ENCODE data around the gene GUCY2D.
"Not testable (repeated sequence)": the region's sequence is repeated elsewhere in the genome, so short reads cannot be mapped to it uniquely, and the experiment has no call there.

Gene GUCY2D

GRCh38 chr17:8019665-8020650 is 17.5 kb downstream of the GUCY2D start:
- H3K9ac ChIP-seq (ENCODE audit: low read depth, low read length), result no peak overlapping the region
- H3K36me3 ChIP-seq (ENCODE audit: insufficient read depth, low read length), result no peaks in the 10 kb centered on the region
- no peak overlapping the region for H3K27ac ChIP-seq (ENCODE audit: low read depth, low read length)
- no peak overlapping the region for H3K4me3 ChIP-seq (ENCODE audit: low read length)
- H3K9me3 ChIP-seq (ENCODE audit: insufficient read depth, low read depth, low read length), result no peaks in the 10 kb centered on the region
- WGBS, result 94% methylated on average over 16 of the region's 16 CpGs
- H3K27me3 ChIP-seq (ENCODE audit: insufficient read depth, low read length), result peaks cover 20% of the 10 kb centered on the region
- 0 out of 2 replicates have a peak, but pooled peaks cover 5% of the 10 kb centered on the region for H3K4me1 ChIP-seq (ENCODE audit: insufficient read depth, low read length)

GRCh38 chr17:8020776-8021564 is 18.6 kb downstream of the GUCY2D start:
- H3K4me1 ChIP-seq (ENCODE audit: insufficient read depth, low read length), result 0 out of 2 replicates have a peak, but pooled peaks cover 5% of the 10 kb centered on the region
- H3K36me3 ChIP-seq (ENCODE audit: insufficient read depth, low read length), result no peaks in the 10 kb centered on the region
- whole genome bisulfite sequencing, result 96% methylated on average over 8 of the region's 9 CpGs
- no peak overlapping the region for H3K9ac ChIP-seq (ENCODE audit: low read depth, low read length)
- no peaks in the 10 kb centered on the region for H3K9me3 ChIP-seq (ENCODE audit: insufficient read depth, low read depth, low read length)
- H3K4me3 ChIP-seq (ENCODE audit: low read length), result no peak overlapping the region
- no peak overlapping the region for H3K27ac ChIP-seq (ENCODE audit: low read depth, low read length)
- peaks cover 10% of the 10 kb centered on the region for H3K27me3 ChIP-seq (ENCODE audit: insufficient read depth, low read length)

- Histone ChIP-seq H3K36me3 (ENCODE audit: insufficient read depth, low read length) (no peaks in the 10 kb centered on the region), H3K4me1 (ENCODE audit: insufficient read depth, low read length) (0 out of 2 replicates have a peak, but pooled peaks cover 5% of the 10 kb centered on the region), H3K27ac (ENCODE audit: low read depth, low read length) (no peak overlapping the region), H3K4me3 (ENCODE audit: low read length) (no peak overlapping the region), H3K9me3 (ENCODE audit: insufficient read depth, low read depth, low read length) (no peaks in the 10 kb centered on the region), H3K27me3 (ENCODE audit: insufficient read depth, low read length) (peaks cover 3% of the 10 kb centered on the region; the same call in 1 of the 2 replicates), H3K9ac (ENCODE audit: low read depth, low read length) (no peak overlapping the region)
- 95% methylated on average over 13 of the region's 13 CpGs for WGBS
Measured at GRCh38 chr17:8021565-8022359, 19.3 kb downstream of the GUCY2D start.

- WGBS, result 82% methylated on average over 4 of the region's 4 CpGs
Measured at GRCh38 chr17:8022360-8023003, 20.1 kb downstream of the GUCY2D start.

GRCh38 chr17:8024161-8024560 is 21.7 kb downstream of the GUCY2D start:
- H3K4me3 ChIP-seq (ENCODE audit: low read length); H3K9ac ChIP-seq (ENCODE audit: low read depth, low read length); H3K27ac ChIP-seq (ENCODE audit: low read depth, low read length); H3K36me3 ChIP-seq (ENCODE audit: insufficient read depth, low read length); H3K27me3 ChIP-seq (ENCODE audit: insufficient read depth, low read length); H3K4me1 ChIP-seq (ENCODE audit: insufficient read depth, low read length); H3K9me3 ChIP-seq (ENCODE audit: insufficient read depth, low read depth, low read length): not testable (repeated sequence)
- 90% methylated on average over 5 of the region's 6 CpGs for WGBS

More at GRCh38 chr17:8022360-8023003, 20.1 kb downstream of the GUCY2D start:
- 0 out of 2 replicates have a peak, but pooled peaks cover 5% of the 10 kb centered on the region for H3K4me1 ChIP-seq (ENCODE audit: insufficient read depth, low read length)
- H3K27ac ChIP-seq (ENCODE audit: low read depth, low read length), result no peak overlapping the region
- H3K36me3 ChIP-seq (ENCODE audit: insufficient read depth, low read length), result no peaks in the 10 kb centered on the region
- H3K4me3 ChIP-seq (ENCODE audit: low read length), result no peak overlapping the region
- no peaks in the 10 kb centered on the region for H3K9me3 ChIP-seq (ENCODE audit: insufficient read depth, low read depth, low read length)
- peaks cover 4% of the 10 kb centered on the region for H3K27me3 ChIP-seq (ENCODE audit: insufficient read depth, low read length)
- H3K9ac ChIP-seq (ENCODE audit: low read depth, low read length), result no peak overlapping the region

- no peak overlapping the region for H3K27ac ChIP-seq (ENCODE audit: low read depth, low read length)
- H3K27me3 ChIP-seq (ENCODE audit: insufficient read depth, low read length), result peaks cover 4% of the 10 kb centered on the region
- H3K4me3 ChIP-seq (ENCODE audit: low read length), result no peak overlapping the region
- no peaks in the 10 kb centered on the region for H3K36me3 ChIP-seq (ENCODE audit: insufficient read depth, low read length)
- 92% methylated on average over 9 of the region's 9 CpGs for WGBS
- H3K9ac ChIP-seq (ENCODE audit: low read depth, low read length), result no peak overlapping the region
- 0 out of 2 replicates have a peak, but pooled peaks cover 5% of the 10 kb centered on the region for H3K4me1 ChIP-seq (ENCODE audit: insufficient read depth, low read length)
- H3K9me3 ChIP-seq (ENCODE audit: insufficient read depth, low read depth, low read length), result no peaks in the 10 kb centered on the region
Measured at GRCh38 chr17:8025176-8025911, 22.9 kb downstream of the GUCY2D start.

GRCh38 chr17:8029121-8029520 is 26.7 kb downstream of the GUCY2D start:
- H3K9ac ChIP-seq (ENCODE audit: low read depth, low read length), result no peak overlapping the region
- H3K4me3 ChIP-seq (ENCODE audit: low read length), result no peak overlapping the region
- no peaks in the 10 kb centered on the region for H3K9me3 ChIP-seq (ENCODE audit: insufficient read depth, low read depth, low read length)
- H3K27ac ChIP-seq (ENCODE audit: low read depth, low read length), result no peak overlapping the region
- 83% methylated on average over 5 of the region's 5 CpGs for WGBS
- no peaks in the 10 kb centered on the region for H3K4me1 ChIP-seq (ENCODE audit: insufficient read depth, low read length)
- no peaks in the 10 kb centered on the region for H3K36me3 ChIP-seq (ENCODE audit: insufficient read depth, low read length)
- peaks cover 4% of the 10 kb centered on the region for H3K27me3 ChIP-seq (ENCODE audit: insufficient read depth, low read length)

- Histone ChIP-seq H3K27me3 (ENCODE audit: insufficient read depth, low read length) (peaks cover 4% of the 10 kb centered on the region), H3K4me3 (ENCODE audit: low read length) (no peak overlapping the region), H3K9ac (ENCODE audit: low read depth, low read length) (no peak overlapping the region), H3K27ac (ENCODE audit: low read depth, low read length) (no peak overlapping the region), H3K9me3 (ENCODE audit: insufficient read depth, low read depth, low read length) (no peaks in the 10 kb centered on the region), H3K36me3 (ENCODE audit: insufficient read depth, low read length) (no peaks in the 10 kb centered on the region), H3K4me1 (ENCODE audit: insufficient read depth, low read length) (no peaks in the 10 kb centered on the region)
- WGBS, result 90% methylated on average over 6 of the region's 6 CpGs
Measured at GRCh38 chr17:8031261-8031661, 28.8 kb downstream of the GUCY2D start.

- Histone ChIP-seq H3K9me3 (ENCODE audit: insufficient read depth, low read depth, low read length) (no peaks in the 10 kb centered on the region), H3K4me3 (ENCODE audit: low read length) (no peak overlapping the region), H3K36me3 (ENCODE audit: insufficient read depth, low read length) (no peaks in the 10 kb centered on the region), H3K27ac (ENCODE audit: low read depth, low read length) (no peak overlapping the region), H3K4me1 (ENCODE audit: insufficient read depth, low read length) (no peaks in the 10 kb centered on the region), H3K27me3 (ENCODE audit: insufficient read depth, low read length) (peaks cover 4% of the 10 kb centered on the region), H3K9ac (ENCODE audit: low read depth, low read length) (no peak overlapping the region)
- 91% methylated on average over 1 of the region's 1 CpG for WGBS
Measured at GRCh38 chr17:8031950-8032349, 29.5 kb downstream of the GUCY2D start.

GRCh38 chr17:8032442-8032841 is 30.0 kb downstream of the GUCY2D start:
- peaks cover 4% of the 10 kb centered on the region for H3K27me3 ChIP-seq (ENCODE audit: insufficient read depth, low read length)
- H3K9ac ChIP-seq (ENCODE audit: low read depth, low read length), result no peak overlapping the region
- no peak overlapping the region for H3K4me3 ChIP-seq (ENCODE audit: low read length)
- H3K9me3 ChIP-seq (ENCODE audit: insufficient read depth, low read depth, low read length), result no peaks in the 10 kb centered on the region
- H3K36me3 ChIP-seq (ENCODE audit: insufficient read depth, low read length), result no peaks in the 10 kb centered on the region
- 100% methylated on average over 1 of the region's 2 CpGs for WGBS
- no peak overlapping the region for H3K27ac ChIP-seq (ENCODE audit: low read depth, low read length)
- H3K4me1 ChIP-seq (ENCODE audit: insufficient read depth, low read length), result no peaks in the 10 kb centered on the region

All from HUES64 (cell line).